HG03432 (cell line): ENCODE measurements around the gene FBXO9.

ENCODE experiments used
- ATAC-seq: cut with Tn5 transposase; IDR thresholded peaks from one replicate; pipeline ENCODE4 v1.9.1; 2021; ENCODE audit warnings: mild to moderate bottlenecking, moderate library complexity; ENCODE audit not compliant: unreplicated experiment

The FBXO9 gene

GRCh38 chr6:53130569-53131290 lies 65.5 kb downstream of the FBXO9 start:
- no peak for ATAC-seq

- ATAC-seq, result no peak
Observed at GRCh38 chr6:53133961-53134360, 68.8 kb downstream of the FBXO9 start.

- no peak for ATAC-seq
Observed at GRCh38 chr6:53134601-53135235, 69.5 kb downstream of the FBXO9 start.

GRCh38 chr6:53136000-53136609 lies 70.9 kb downstream of the FBXO9 start:
- ATAC-seq, result no peak

GRCh38 chr6:53139841-53140413 lies 74.7 kb downstream of the FBXO9 start:
- ATAC-seq, result no peak

GRCh38 chr6:53142810-53143209 lies 77.6 kb downstream of the FBXO9 start:
- no peak for ATAC-seq

- ATAC-seq, result no peak
Observed at GRCh38 chr6:53143710-53144109, 78.5 kb downstream of the FBXO9 start.

GRCh38 chr6:53144802-53145201 lies 79.6 kb downstream of the FBXO9 start:
- ATAC-seq, result no peak

- ATAC-seq, result no peak
Observed at GRCh38 chr6:53148684-53149083, 83.5 kb downstream of the FBXO9 start, which contains the start of gene GCM1. Gene GCM1 (minus strand): TSS chr6:53148841. CDS start chr6:53145632, 3,209 bp downstream.
